Mesothelial cell of epicardium (in vitro differentiated cells): ENCODE measurements around the gene MCM6. TPM values are rescaled to one million over a fixed set of nuclear protein-coding genes. Genes with fewer than 3 reads are reported as not detected.

Source experiments
- DNase-seq, 2 experiments: peaks; one replicate each; pipeline ENCODE4 v3.0.0; 2021; ENCODE audit warnings: low spot score in 2 of 2; ENCODE audit not compliant: unreplicated experiment in 2 of 2
- H3K27ac Mint-ChIP-seq: 2 replicates; pipeline ENCODE4 v1.8.0; 2021; ENCODE audit warnings: mixed read lengths
- H3K27me3 Mint-ChIP-seq: 2 replicates; pipeline ENCODE4 v1.8.0; 2021; ENCODE audit warnings: low read depth, mixed read lengths
- H3K36me3 Mint-ChIP-seq: 2 replicates; pipeline ENCODE4 v1.8.0; 2021; ENCODE audit warnings: mixed read lengths
- H3K4me1 Mint-ChIP-seq: 2 replicates; pipeline ENCODE4 v1.8.0; 2021; ENCODE audit warnings: mixed read lengths
- H3K4me3 Mint-ChIP-seq: 2 replicates; pipeline ENCODE4 v1.8.0; 2021; ENCODE audit warnings: mild to moderate bottlenecking, moderate library complexity, mixed read lengths
- H3K9me3 Mint-ChIP-seq: 2 replicates; pipeline ENCODE4 v1.8.0; 2021; ENCODE audit warnings: mixed read lengths
- total RNA-seq: library from RNA; stranded (reverse); gene quantifications from 3 replicates; pipeline ENCODE4 v1.2.1, GENCODE V29; 2021
- TF ChIP-seq, protein P1 (sequence below): fragments of 200-600 bp; sonication (generic); IDR thresholded peaks from one replicate; pipeline ENCODE4 v1.5.0; 2021; ENCODE audit warnings: antibody characterized with exemption; ENCODE audit not compliant: unreplicated experiment

Gene MCM6
- total RNA-seq, 1 donor from 2014 or later, result 30.2 TPM

DNA sequence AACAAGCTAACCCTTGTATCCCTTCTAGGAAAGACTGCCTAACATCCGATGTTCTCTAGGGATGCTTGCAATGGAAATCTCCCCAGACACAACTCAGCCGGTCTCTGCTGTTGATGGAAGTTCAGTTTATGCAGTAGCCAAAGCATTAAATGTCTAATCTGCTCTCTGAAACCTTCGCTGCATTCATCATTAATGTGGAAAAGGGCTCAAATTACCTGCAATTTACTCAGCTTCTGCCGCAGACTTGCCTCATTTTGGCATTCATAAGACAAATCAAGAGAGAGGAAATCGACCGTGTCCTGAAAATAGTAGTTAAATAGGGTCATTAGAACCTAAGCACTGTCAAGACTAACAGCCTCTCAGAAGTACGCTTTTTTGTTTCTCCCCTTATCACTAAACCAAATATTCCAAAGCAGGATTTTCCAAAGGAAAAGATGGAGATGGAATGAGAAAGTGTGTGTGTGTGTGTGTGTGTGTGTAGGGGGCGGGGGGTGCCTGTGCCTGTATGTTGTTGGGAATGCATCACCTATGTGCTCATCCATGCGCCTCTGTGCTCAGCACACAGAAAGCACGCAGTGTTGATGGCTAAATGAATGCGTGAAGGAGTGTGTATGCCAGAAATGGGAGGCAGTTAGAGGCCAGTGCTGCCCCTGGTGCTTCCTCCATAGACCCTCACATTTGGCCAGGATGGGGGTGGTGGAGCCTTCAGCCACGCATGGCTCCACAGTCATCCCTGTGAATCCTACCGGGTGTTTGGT is 46.7 kb downstream of the MCM6 start:
- Mint-ChIP-seq H3K4me1 (no peaks in the 10 kb centered on the region), H3K4me3 (no peak overlapping the region), H3K9me3 (no peaks in the 10 kb centered on the region), H3K27ac (no peak overlapping the region), H3K36me3 (no peaks in the 10 kb centered on the region), H3K27me3 (no peaks in the 10 kb centered on the region)
- no peak for DNase-seq
- TF ChIP-seq, protein P1, sequence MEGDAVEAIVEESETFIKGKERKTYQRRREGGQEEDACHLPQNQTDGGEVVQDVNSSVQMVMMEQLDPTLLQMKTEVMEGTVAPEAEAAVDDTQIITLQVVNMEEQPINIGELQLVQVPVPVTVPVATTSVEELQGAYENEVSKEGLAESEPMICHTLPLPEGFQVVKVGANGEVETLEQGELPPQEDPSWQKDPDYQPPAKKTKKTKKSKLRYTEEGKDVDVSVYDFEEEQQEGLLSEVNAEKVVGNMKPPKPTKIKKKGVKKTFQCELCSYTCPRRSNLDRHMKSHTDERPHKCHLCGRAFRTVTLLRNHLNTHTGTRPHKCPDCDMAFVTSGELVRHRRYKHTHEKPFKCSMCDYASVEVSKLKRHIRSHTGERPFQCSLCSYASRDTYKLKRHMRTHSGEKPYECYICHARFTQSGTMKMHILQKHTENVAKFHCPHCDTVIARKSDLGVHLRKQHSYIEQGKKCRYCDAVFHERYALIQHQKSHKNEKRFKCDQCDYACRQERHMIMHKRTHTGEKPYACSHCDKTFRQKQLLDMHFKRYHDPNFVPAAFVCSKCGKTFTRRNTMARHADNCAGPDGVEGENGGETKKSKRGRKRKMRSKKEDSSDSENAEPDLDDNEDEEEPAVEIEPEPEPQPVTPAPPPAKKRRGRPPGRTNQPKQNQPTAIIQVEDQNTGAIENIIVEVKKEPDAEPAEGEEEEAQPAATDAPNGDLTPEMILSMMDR, result no peak

DNA sequence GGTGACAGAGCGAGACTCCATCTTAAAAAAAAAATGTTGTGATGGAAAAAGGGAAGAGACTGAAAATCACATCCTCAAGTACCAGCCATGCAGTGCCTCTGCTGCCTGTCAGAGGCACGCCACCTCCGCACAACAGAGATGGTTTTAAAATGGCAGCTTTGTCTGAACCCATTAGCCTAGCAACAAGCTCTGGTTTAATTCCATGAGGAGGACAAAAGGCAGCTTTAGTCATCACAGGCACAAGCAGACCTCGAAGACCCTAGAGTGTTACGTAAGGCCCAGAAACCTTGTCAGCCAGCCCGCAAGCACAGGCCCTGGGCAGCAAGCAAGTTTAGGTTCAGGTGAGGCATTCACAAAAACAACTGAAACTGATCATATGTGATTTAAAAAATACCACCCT is 49.7 kb downstream of the MCM6 start:
- Mint-ChIP-seq H3K36me3 (no peaks in the 10 kb centered on the region), H3K9me3 (peaks cover 14% of the 10 kb centered on the region), H3K27ac (no peak overlapping the region)

DNA sequence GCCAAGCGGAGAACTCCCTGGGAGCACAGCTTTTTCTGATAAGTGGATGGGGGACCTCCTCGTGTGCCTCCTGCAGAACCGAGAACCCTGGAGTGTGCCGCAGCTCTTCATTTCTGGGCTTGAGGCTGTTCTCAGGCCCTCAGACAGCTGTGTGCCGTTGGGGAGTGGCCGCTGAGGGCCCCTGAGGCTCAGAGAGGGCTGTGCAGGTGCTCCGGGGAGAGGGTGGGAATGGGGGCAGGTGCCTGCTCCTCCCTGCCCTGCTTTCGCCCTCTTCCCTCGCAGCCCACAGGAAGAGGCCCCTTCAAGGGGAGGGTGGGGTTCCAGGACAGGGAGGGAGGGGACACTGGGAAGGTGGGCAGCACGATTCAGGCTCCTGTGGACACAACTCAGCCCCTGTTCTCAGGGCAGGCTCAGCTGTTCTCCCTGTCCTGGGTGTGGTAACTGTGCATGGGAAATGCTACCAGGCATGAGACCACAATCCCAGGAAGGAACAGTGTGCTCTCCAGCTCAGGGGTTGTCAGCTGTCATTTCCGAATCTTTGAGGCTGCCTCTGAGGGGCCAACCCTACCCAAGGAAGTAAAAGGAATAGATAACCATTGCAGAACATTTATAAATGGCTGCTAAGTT is 50.6 kb downstream of the MCM6 start:
- TF ChIP-seq, protein P1, result no peak
- Mint-ChIP-seq H3K36me3 (no peaks in the 10 kb centered on the region), H3K4me3 (no peak overlapping the region), H3K9me3 (peaks cover 14% of the 10 kb centered on the region), H3K4me1 (no peaks in the 10 kb centered on the region), H3K27ac (no peak overlapping the region), H3K27me3 (no peaks in the 10 kb centered on the region)
- DNase-seq, result no peak

More for the DNA sequence above, 49.7 kb downstream of the MCM6 start:
- no peaks in the 10 kb centered on the region for H3K4me1 Mint-ChIP-seq
- no peak for DNase-seq
- no peak overlapping the region for H3K4me3 Mint-ChIP-seq
- no peaks in the 10 kb centered on the region for H3K27me3 Mint-ChIP-seq
- TF ChIP-seq, protein P1, result no peak

DNA sequence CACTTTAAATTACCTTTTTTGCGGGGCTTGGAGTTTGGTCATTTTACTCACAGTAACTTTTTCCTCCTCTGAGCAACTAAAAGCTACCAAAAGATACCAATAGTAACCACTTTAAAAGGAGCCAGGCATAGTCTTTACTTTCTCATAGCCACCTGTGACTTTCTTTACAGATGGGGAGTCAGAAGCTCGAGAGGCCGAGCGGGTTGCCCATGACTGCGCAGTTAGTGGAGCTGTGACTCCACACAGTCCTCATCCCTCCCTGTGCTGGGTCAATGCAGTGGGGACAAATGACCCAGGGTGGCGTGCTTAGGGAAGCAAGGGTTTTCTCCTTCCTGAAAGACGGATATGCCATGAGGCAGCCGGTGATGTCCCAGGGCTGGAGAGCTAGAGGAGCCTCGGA is 51.1 kb downstream of the MCM6 start:
- Mint-ChIP-seq H3K27me3 (no peaks in the 10 kb centered on the region), H3K36me3 (no peaks in the 10 kb centered on the region), H3K9me3 (peaks cover 14% of the 10 kb centered on the region), H3K4me1 (no peaks in the 10 kb centered on the region), H3K27ac (no peak overlapping the region), H3K4me3 (no peak overlapping the region)
- DNase-seq, result no peak
- TF ChIP-seq, protein P1, result no peak

DNA sequence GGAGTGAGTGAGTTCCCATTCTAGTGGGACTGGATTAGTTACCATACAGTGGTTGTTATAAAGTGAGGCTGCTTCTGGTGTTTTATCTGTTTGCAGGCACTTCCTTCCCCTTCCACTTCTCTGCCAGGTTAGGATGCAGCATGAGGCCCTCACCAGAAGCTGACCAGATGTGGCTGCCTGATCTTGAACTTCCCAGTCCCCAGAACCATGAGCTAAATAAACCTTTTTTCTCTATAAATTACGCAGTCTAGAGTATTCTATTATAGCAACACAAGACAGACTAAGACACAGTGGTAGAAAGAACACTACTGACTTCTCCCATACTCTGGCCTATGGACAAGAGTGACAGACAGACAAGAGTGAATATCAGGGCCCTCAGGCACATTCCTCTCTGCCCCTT is 53.4 kb downstream of the MCM6 start:
- H3K27ac Mint-ChIP-seq, result no peak overlapping the region
- no peak for DNase-seq

More for the DNA sequence above, 53.4 kb downstream of the MCM6 start:
- no peaks in the 10 kb centered on the region for H3K4me1 Mint-ChIP-seq
- no peak overlapping the region for H3K4me3 Mint-ChIP-seq
- H3K36me3 Mint-ChIP-seq, result no peaks in the 10 kb centered on the region
- H3K27me3 Mint-ChIP-seq, result no peaks in the 10 kb centered on the region
- peaks cover 14% of the 10 kb centered on the region for H3K9me3 Mint-ChIP-seq
- TF ChIP-seq, protein P1, result no peak
